IMR-90 (cell line): ENCODE data around the gene DUSP28. TPM values are rescaled to one million over a fixed set of nuclear protein-coding genes. Genes with fewer than 3 reads are reported as not detected.

Experiments
- ATAC-seq: fragments of 200-7000 bp; cut with Tn5 transposase; 2 replicates; pipeline ENCODE4 v1.9.1; 2020; ENCODE audit warnings: low read depth, mild to moderate bottlenecking, moderate library complexity
- BruUV-seq: library from RNA; stranded (reverse); fragments of 400-500 nt; replicated peaks from 2 replicates; lab custom pipeline; 2021; lab: Mats Ljungman, UMichigan
- CTCF ChIA-PET: fragments of 300-600 bp; formaldehyde crosslinking; extraction: SDS; loops from one replicate; lab custom pipeline; 2021; ENCODE audit warnings: antibody characterized with exemption; lab: Yijun Ruan, JAX
- POLR2A ChIA-PET: fragments of 300-600 bp; sonication (Branson Sonifier 250); formaldehyde crosslinking; loops from one replicate; lab custom pipeline; 2022; ENCODE audit warnings: antibody characterized with exemption; ENCODE audit not compliant: unreplicated experiment; lab: Charles Lee
- DNase-seq: peaks from one replicate; pipeline ENCODE4 v3.0.0; 2013
- H2AFZ ChIP-seq: replicated peaks from 2 replicates; pipeline ENCODE3; 2013; ENCODE audit warnings: low read length, mild to moderate bottlenecking; ENCODE audit not compliant: poor library complexity
- H2AK5ac ChIP-seq: 2 replicates; pipeline ENCODE4 v1.6.1; 2013; ENCODE audit warnings: low read depth, low read length, inconsistent platforms
- H2AK9ac ChIP-seq: replicated peaks from 2 replicates; pipeline ENCODE3; 2013; ENCODE audit warnings: mild to moderate bottlenecking, low read depth, low read length, moderate library complexity; ENCODE audit not compliant: poor library complexity
- H2BK120ac ChIP-seq: 2 replicates; pipeline ENCODE4 v1.6.1; 2013; ENCODE audit warnings: low read depth, low read length, inconsistent platforms
- H2BK15ac ChIP-seq: 3 replicates; pipeline ENCODE4 v1.6.1; 2013; ENCODE audit warnings: low read depth, low read length, inconsistent platforms
- H2BK20ac ChIP-seq: 2 replicates; pipeline ENCODE4 v1.6.1; 2013; ENCODE audit warnings: low read depth, mild to moderate bottlenecking, inconsistent platforms, low read length, moderate library complexity
- H2BK5ac ChIP-seq: 2 replicates; pipeline ENCODE4 v1.6.1; 2013; ENCODE audit warnings: mild to moderate bottlenecking, low read depth, low read length, inconsistent platforms; ENCODE audit not compliant: poor library complexity, severe bottlenecking
- H3K14ac ChIP-seq: replicated peaks from 2 replicates; pipeline ENCODE4 v1.6.1; 2013; ENCODE audit warnings: low read depth, low read length, inconsistent platforms
- H3K18ac ChIP-seq: 2 replicates; pipeline ENCODE4 v1.6.1; 2013; ENCODE audit warnings: low read depth, low read length, control low read depth
- H3K23ac ChIP-seq: 2 replicates; pipeline ENCODE4 v1.6.1; 2013; ENCODE audit warnings: low read depth, low read length, inconsistent platforms
- H3K27ac ChIP-seq: 2 replicates; pipeline ENCODE4 v1.5.1; 2013; ENCODE audit warnings: mild to moderate bottlenecking, control low read depth, low read length; ENCODE audit not compliant: insufficient read depth
- H3K27me3 ChIP-seq: 2 replicates; pipeline ENCODE4 v1.6.1; 2013; ENCODE audit warnings: low read length; ENCODE audit not compliant: control insufficient read depth, insufficient read depth
- H3K36me3 ChIP-seq: 2 replicates; pipeline ENCODE4 v1.6.1; 2013; ENCODE audit warnings: low read length, mixed read lengths; ENCODE audit not compliant: control insufficient read depth, insufficient read depth
- H3K4ac ChIP-seq: 2 replicates; pipeline ENCODE4 v1.6.1; 2013; ENCODE audit warnings: low read depth, low read length, inconsistent platforms
- H3K4me1 ChIP-seq: 2 replicates; pipeline ENCODE4 v1.6.1; 2013; ENCODE audit warnings: low read length, mixed read lengths; ENCODE audit not compliant: control insufficient read depth, insufficient read depth
- H3K4me2 ChIP-seq: 2 replicates; pipeline ENCODE4 v1.6.1; 2013; ENCODE audit warnings: low read depth, mild to moderate bottlenecking, control low read depth, low read length, moderate library complexity
- H3K4me3 ChIP-seq: 2 replicates; pipeline ENCODE4 v1.5.1; 2013; ENCODE audit warnings: low read depth, mild to moderate bottlenecking, control low read depth, low read length, moderate library complexity; ENCODE audit not compliant: insufficient read depth
- H3K56ac ChIP-seq: 2 replicates; pipeline ENCODE4 v1.6.1; 2013; ENCODE audit warnings: low read length, inconsistent platforms; ENCODE audit not compliant: insufficient read depth; ENCODE audit errors: extremely low read depth
- H3K79me1 ChIP-seq, 2 experiments: 2 replicates each; pipeline ENCODE4 v1.6.1; 2013; ENCODE audit warnings: low read length in 2 of 2, inconsistent platforms in 1 of 2, low read depth in 1 of 2
- H3K9ac ChIP-seq: 2 replicates; pipeline ENCODE4 v1.6.1; 2013; ENCODE audit warnings: low read depth, low read length, control low read depth
- H3K9me1 ChIP-seq: 2 replicates; pipeline ENCODE4 v1.6.1; 2013; ENCODE audit warnings: low read length, inconsistent platforms; ENCODE audit not compliant: insufficient read depth
- H3K9me3 ChIP-seq: 2 replicates; pipeline ENCODE4 v1.6.1; 2013; ENCODE audit warnings: low read length; ENCODE audit not compliant: control insufficient read depth, insufficient read depth
- H4K20me1 ChIP-seq: 2 replicates; pipeline ENCODE4 v1.6.1; 2013; ENCODE audit warnings: low read length, inconsistent platforms; ENCODE audit not compliant: insufficient read depth
- H4K5ac ChIP-seq: 2 replicates; pipeline ENCODE4 v1.6.1; 2013; ENCODE audit warnings: mild to moderate bottlenecking, low read depth, low read length, control low read depth
- H4K8ac ChIP-seq, 2 experiments: 2 replicates each; pipeline ENCODE4 v1.6.1; 2013; ENCODE audit warnings: low read depth in 2 of 2, low read length in 2 of 2, control low read depth in 1 of 2, inconsistent platforms in 1 of 2
- H4K91ac ChIP-seq: 2 replicates; pipeline ENCODE4 v1.6.1; 2013; ENCODE audit warnings: low read depth, low read length, inconsistent platforms; ENCODE audit not compliant: insufficient read depth
- BHLHE40 ChIP-seq: fragments of 150-350 bp; IDR thresholded peaks from 2 replicates; pipeline ENCODE4 v1.6.1; 2016; ENCODE audit warnings: mild to moderate bottlenecking, low read depth, low read length
- CEBPB ChIP-seq: IDR thresholded peaks from 2 replicates; pipeline ENCODE4 v1.6.1; 2012; ENCODE audit warnings: low read depth, low read length, improper control_type of control experiment
- FOS ChIP-seq: fragments of 150-350 bp; IDR thresholded peaks from 2 replicates; pipeline ENCODE4 v1.6.1; 2016; ENCODE audit warnings: low read depth, low read length
- MAZ ChIP-seq: IDR thresholded peaks from 2 replicates; pipeline ENCODE4 v1.6.1; 2012; ENCODE audit warnings: low read depth, mild to moderate bottlenecking, low read length, improper control_type of control experiment, moderate library complexity, borderline replicate concordance
- MXI1 ChIP-seq: IDR thresholded peaks from 2 replicates; pipeline ENCODE4 v1.6.1; 2012; ENCODE audit warnings: low read depth, mild to moderate bottlenecking, low read length, moderate library complexity, borderline replicate concordance
- NFE2L2 ChIP-seq: fragments of 150-350 bp; IDR thresholded peaks from 2 replicates; pipeline ENCODE4 v1.6.1; 2016; ENCODE audit warnings: low read depth, mild to moderate bottlenecking, low read length
- POLR2A ChIP-seq: IDR thresholded peaks from 2 replicates; pipeline ENCODE4 v1.6.1; 2012; ENCODE audit warnings: mild to moderate bottlenecking, low read depth, low read length
- RAD21 ChIP-seq: IDR thresholded peaks from 2 replicates; pipeline ENCODE4 v1.6.1; 2012; ENCODE audit warnings: low read length, improper control_type of control experiment
- RCOR1 ChIP-seq: IDR thresholded peaks from 2 replicates; pipeline ENCODE4 v1.6.1; 2012; ENCODE audit warnings: mild to moderate bottlenecking, low read length, improper control_type of control experiment; ENCODE audit not compliant: insufficient replicate concordance
- RFX5 ChIP-seq: IDR thresholded peaks from 2 replicates; pipeline ENCODE4 v1.8.0; 2012; ENCODE audit warnings: low read depth, mild to moderate bottlenecking, low read length, moderate library complexity
- SMC3 ChIP-seq: fragments of 150-350 bp; IDR thresholded peaks from 2 replicates; pipeline ENCODE4 v1.6.1; 2016; ENCODE audit warnings: low read depth, mild to moderate bottlenecking, antibody characterized with exemption, low read length, moderate library complexity
- WGBS, 2 experiments: methylation state at CpG; one replicate each; pipeline versions ENCODE4 v1.1.5 to v1.1.7; 2013; ENCODE audit warnings: missing lambda C conversion rate in 2 of 2; ENCODE audit not compliant: insufficient read length in 1 of 2; ENCODE audit errors: extremely low coverage in 2 of 2; 5-methylcytosine and 5-hydroxymethylcytosine counted together
- dilution Hi-C: fragments of 300-500 bp; cut with HindIII; formaldehyde crosslinking; loops from one replicate; pipeline ENCODE4 v1.14.3; 2018; ENCODE audit warnings: low sequenced_read_pairs; ENCODE audit not compliant: unreplicated experiment
- in situ Hi-C: fragments of 300-500 bp; cut with MboI; formaldehyde crosslinking; loops from 3 replicates; pipeline ENCODE4 v1.14.3; 2019; ENCODE audit warnings: low sequenced_read_pairs, inconsistent platforms, mixed read lengths
- intact Hi-C: fragments of 100-400 bp; cut with micrococcal nuclease; formaldehyde crosslinking; loops from 2 replicates; pipeline ENCODE4 v1.10.0; 2022
- polyA plus RNA-seq, 3 experiments: library from polyadenylated mRNA; depleted of rRNA; stranded (reverse); fragments of >200 nt; gene quantifications; 2 replicates each; pipeline ENCODE4 v1.2.3, GENCODE V29; 2012; ENCODE audit warnings: low replicate concordance in 1 of 3
- total RNA-seq: library from RNA; depleted of rRNA; stranded (reverse); fragments of >200 nt; gene quantifications from 2 replicates; pipeline ENCODE4 v1.2.3, GENCODE V29; 2012
- TF ChIP-seq, protein P1 (sequence below): fragments of 150-350 bp; IDR thresholded peaks from 2 replicates; pipeline ENCODE4 v1.6.1; 2016; ENCODE audit warnings: low read depth, mild to moderate bottlenecking, low read length, moderate library complexity, borderline replicate concordance
- TF ChIP-seq, protein P2 (sequence below): conservative IDR thresholded peaks from 2 replicates; pipeline ENCODE4 v1.5.1; 2012; ENCODE audit warnings: mild to moderate bottlenecking, low read depth, low read length, improper control_type of control experiment

DUSP28 gene
- total and polyA plus RNA-seq, 2 of the 4 experiments (the other 2 are of a cell fraction), result 1.1 to 3.3 TPM

DNA sequence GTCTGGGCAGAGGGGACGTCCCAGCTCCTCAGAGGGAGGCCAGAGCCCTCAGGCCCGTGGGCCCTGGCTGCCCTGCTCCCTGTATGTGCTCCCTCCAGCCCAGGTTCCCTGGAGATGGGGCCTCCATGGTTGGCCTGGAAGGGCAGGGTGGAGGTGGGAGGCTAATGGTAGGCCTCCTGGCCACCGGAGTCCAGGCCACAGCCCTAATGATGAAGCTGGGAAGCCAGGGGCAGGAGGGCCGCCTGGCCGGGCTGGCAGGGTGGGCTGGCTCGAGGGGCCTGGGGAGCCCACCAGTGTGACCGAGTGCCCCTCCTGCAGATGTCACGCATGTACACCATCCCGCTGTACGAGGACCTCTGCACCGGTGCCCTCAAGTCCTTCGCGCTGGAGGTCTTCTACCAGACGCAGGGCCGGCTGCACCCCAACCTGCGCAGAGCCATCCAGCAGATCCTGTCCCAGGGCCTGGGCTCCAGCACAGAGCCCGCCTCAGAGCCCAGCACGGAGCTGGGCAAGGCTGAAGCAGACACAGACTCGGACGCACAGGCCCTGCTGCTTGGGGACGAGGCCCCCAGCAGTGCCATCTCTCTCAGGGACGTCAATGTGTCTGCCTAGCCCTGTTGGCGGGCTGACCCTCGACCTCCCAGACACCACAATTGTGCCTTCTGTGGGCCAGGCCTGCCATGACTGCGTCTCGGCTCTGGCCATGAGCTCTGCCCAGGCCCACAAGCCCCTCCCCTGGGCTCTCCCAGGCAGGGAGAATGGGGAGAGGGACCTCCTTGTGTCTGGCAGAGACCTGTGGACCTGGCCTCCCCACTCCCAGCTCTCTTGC lies 17.3 kb downstream of the DUSP28 start (continued):
- TF ChIP-seq RCOR1, result no peak

DNA sequence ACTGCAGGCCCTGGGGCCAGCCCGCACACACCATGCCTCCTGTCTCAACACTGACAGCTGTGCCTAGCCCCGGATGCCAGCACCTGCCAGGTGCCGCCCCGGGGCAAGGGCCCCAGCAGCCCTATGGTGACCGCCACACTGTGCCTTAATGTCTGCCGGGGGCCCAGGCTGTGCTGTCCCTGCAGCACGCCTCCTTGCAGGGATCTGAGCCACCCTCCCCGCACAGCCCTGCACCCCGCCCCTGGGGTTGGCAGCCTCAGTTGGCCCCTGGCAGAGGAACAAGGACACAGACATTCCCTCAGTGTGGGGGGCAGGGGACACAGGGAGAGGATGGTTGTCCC lies 17.9 kb downstream of the DUSP28 start:
- Histone ChIP-seq H3K9ac (no peak overlapping the region), H4K91ac (no peak overlapping the region), H3K14ac (no peak overlapping the region), H4K8ac (no peak overlapping the region), H3K27ac (no peak overlapping the region), H3K9me1 (peaks cover 15% of the 10 kb centered on the region), H2AFZ (no peak overlapping the region), H3K4ac (no peak overlapping the region), H2BK120ac (no peak overlapping the region), H2BK20ac (no peak overlapping the region), H3K4me1 (peaks cover 10% of the 10 kb centered on the region; the same call in 1 of the 2 replicates), H2AK5ac (no peak overlapping the region), H3K23ac (no peak overlapping the region), H3K4me3 (no peak overlapping the region), H2BK5ac (no peak overlapping the region), H3K4me2 (no peak overlapping the region), H3K9me3 (peaks cover 2% of the 10 kb centered on the region; the same call in 1 of the 2 replicates), H3K56ac (no peak overlapping the region), H2AK9ac (no peak overlapping the region), H3K27me3 (no peaks in the 10 kb centered on the region), H4K20me1 (peaks cover 33% of the 10 kb centered on the region), H3K79me1 (peaks cover 14 to 49% of the 10 kb centered on the region in 2 experiments; a peak in 3 of 4 replicates), H2BK15ac (no peak overlapping the region), H3K36me3 (peaks cover 32% of the 10 kb centered on the region), H4K5ac (no peak overlapping the region), H3K18ac (no peak overlapping the region)
- DNase-seq, result no peak
- intact Hi-C loops (no loop called here), in situ Hi-C loops (no loop called here), dilution Hi-C loops (no loop called here)
- 87% methylated on average over 3 of the region's 9 CpGs; no CpG with 5 or more reads in 1 of the 2 experiments for WGBS, 2 experiments
- CTCF ChIA-PET, result no interaction called here
- ATAC-seq, result no peak
- BruUV-seq, result no TSS peak
- POLR2A ChIA-PET, result no interaction called here
- no peak for TF ChIP-seq RFX5
- TF ChIP-seq, protein P1, sequence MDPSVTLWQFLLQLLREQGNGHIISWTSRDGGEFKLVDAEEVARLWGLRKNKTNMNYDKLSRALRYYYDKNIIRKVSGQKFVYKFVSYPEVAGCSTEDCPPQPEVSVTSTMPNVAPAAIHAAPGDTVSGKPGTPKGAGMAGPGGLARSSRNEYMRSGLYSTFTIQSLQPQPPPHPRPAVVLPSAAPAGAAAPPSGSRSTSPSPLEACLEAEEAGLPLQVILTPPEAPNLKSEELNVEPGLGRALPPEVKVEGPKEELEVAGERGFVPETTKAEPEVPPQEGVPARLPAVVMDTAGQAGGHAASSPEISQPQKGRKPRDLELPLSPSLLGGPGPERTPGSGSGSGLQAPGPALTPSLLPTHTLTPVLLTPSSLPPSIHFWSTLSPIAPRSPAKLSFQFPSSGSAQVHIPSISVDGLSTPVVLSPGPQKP, result no peak
- no peak for TF ChIP-seq MAZ
- TF ChIP-seq SMC3, result no peak
- TF ChIP-seq BHLHE40, result no peak
- no peak for TF ChIP-seq CEBPB
- TF ChIP-seq POLR2A, result no peak
- TF ChIP-seq, protein P2, sequence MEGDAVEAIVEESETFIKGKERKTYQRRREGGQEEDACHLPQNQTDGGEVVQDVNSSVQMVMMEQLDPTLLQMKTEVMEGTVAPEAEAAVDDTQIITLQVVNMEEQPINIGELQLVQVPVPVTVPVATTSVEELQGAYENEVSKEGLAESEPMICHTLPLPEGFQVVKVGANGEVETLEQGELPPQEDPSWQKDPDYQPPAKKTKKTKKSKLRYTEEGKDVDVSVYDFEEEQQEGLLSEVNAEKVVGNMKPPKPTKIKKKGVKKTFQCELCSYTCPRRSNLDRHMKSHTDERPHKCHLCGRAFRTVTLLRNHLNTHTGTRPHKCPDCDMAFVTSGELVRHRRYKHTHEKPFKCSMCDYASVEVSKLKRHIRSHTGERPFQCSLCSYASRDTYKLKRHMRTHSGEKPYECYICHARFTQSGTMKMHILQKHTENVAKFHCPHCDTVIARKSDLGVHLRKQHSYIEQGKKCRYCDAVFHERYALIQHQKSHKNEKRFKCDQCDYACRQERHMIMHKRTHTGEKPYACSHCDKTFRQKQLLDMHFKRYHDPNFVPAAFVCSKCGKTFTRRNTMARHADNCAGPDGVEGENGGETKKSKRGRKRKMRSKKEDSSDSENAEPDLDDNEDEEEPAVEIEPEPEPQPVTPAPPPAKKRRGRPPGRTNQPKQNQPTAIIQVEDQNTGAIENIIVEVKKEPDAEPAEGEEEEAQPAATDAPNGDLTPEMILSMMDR, result no peak
- no peak for TF ChIP-seq MXI1
- no peak for TF ChIP-seq RAD21
- no peak for TF ChIP-seq FOS
- TF ChIP-seq NFE2L2, result no peak
- TF ChIP-seq RCOR1, result no peak
